T-cell (primary cell): ENCODE measurements around the gene GID8. TPM values are rescaled to one million over a fixed set of nuclear protein-coding genes. Genes with fewer than 3 reads are reported as not detected.

ENCODE experiments used
- ATAC-seq, 4 experiments: fragments of 200-7000 bp in 3 of 4; fragments of 150-1000 bp in 1 of 4; cut with Tn5 transposase; replicated peaks in 1 of 4; 1 replicate in 3 of 4; 2 replicates in 1 of 4; pipeline ENCODE4 v1.10.0; 2021; ENCODE audit warnings: moderate library complexity in 3 of 4, mild to moderate bottlenecking in 2 of 4, moderate number of reproducible peaks in 1 of 4
- CTCF ChIA-PET, 2 donors: fragments of 300-600 bp; sonication (Branson Sonifier 250); formaldehyde crosslinking; loops; one replicate each; lab custom pipeline; 2022; ENCODE audit warnings: antibody characterized with exemption in 2 of 2; lab: Charles Lee
- POLR2A ChIA-PET, 2 donors: fragments of 300-600 bp; sonication (Branson Sonifier 250); formaldehyde crosslinking; loops; one replicate each; lab custom pipeline; 2022; ENCODE audit warnings: antibody characterized with exemption in 2 of 2; lab: Charles Lee
- DNase-seq, 35 experiments: peaks; one replicate each; pipeline versions ENCODE4 v3.0.0 to v3.0.0-alpha.2; 2013 to 2023
- H3K27ac ChIP-seq: one replicate; pipeline ENCODE4 v1.5.1; 2013; ENCODE audit warnings: low read length
- H3K27me3 ChIP-seq, 2 experiments: replicated peaks in 1 of 2; 1 replicate in 1 of 2; 2 replicates in 1 of 2; pipeline versions ENCODE4 v1.6.1 to v1.7.0; 2013; ENCODE audit warnings: low read length in 1 of 2, mixed read lengths in 1 of 2; ENCODE audit not compliant: control insufficient read depth in 2 of 2, insufficient read depth in 2 of 2; ENCODE audit errors: extremely low read depth in 1 of 2
- H3K36me3 ChIP-seq, 2 donors: 1 replicate in 1 of 2; 2 replicates in 1 of 2; pipeline versions ENCODE4 v1.6.1 to v1.7.0; 2013; ENCODE audit warnings: low read length in 1 of 2; ENCODE audit not compliant: control insufficient read depth in 2 of 2, insufficient read depth in 1 of 2; ENCODE audit errors: extremely low read depth in 1 of 2
- H3K4me1 ChIP-seq, 2 experiments: 1 replicate in 1 of 2; 2 replicates in 1 of 2; pipeline versions ENCODE4 v1.6.1 to v1.7.0; 2013; ENCODE audit warnings: low read length in 2 of 2, mixed read lengths in 1 of 2; ENCODE audit not compliant: insufficient read depth in 2 of 2, control insufficient read depth in 1 of 2; ENCODE audit errors: extremely low read depth in 1 of 2
- H3K4me3 ChIP-seq, 2 donors: 1 replicate in 1 of 2; 2 replicates in 1 of 2; pipeline versions ENCODE4 v1.5.1 to v1.7.0; 2013; ENCODE audit warnings: mild to moderate bottlenecking in 2 of 2, low read length in 1 of 2, moderate library complexity in 1 of 2; ENCODE audit not compliant: control insufficient read depth in 1 of 2; ENCODE audit errors: extremely low read depth in 1 of 2
- H3K9me3 ChIP-seq: 2 replicates; pipeline ENCODE4 v1.7.0; 2013
- H3K27ac Mint-ChIP-seq, 2 donors: one replicate each; pipeline ENCODE4 v1.8.0; 2020 to 2021; ENCODE audit warnings: mild to moderate bottlenecking in 2 of 2, mixed read lengths in 2 of 2
- H3K27me3 Mint-ChIP-seq, 2 donors: one replicate each; pipeline ENCODE4 v1.8.0; 2021 to 2022; ENCODE audit warnings: mixed read lengths in 2 of 2
- H3K36me3 Mint-ChIP-seq: one replicate; pipeline ENCODE4 v1.8.0; 2021; ENCODE audit warnings: mixed read lengths
- H3K4me1 Mint-ChIP-seq, 3 donors: one replicate each; pipeline ENCODE4 v1.8.0; 2020 to 2022; ENCODE audit warnings: mixed read lengths in 3 of 3, mild to moderate bottlenecking in 1 of 3
- H3K4me3 Mint-ChIP-seq, 3 donors: one replicate each; pipeline ENCODE4 v1.8.0; 2020 to 2022; ENCODE audit warnings: mild to moderate bottlenecking in 3 of 3, mixed read lengths in 3 of 3, moderate library complexity in 3 of 3
- H3K9me3 Mint-ChIP-seq, 3 donors: one replicate each; pipeline ENCODE4 v1.8.0; 2020 to 2022; ENCODE audit warnings: mixed read lengths in 3 of 3
- WGBS: methylation state at CpG from one replicate; pipeline ENCODE4 v1.1.5; 2013; ENCODE audit warnings: missing lambda C conversion rate; ENCODE audit not compliant: insufficient coverage; 5-methylcytosine and 5-hydroxymethylcytosine counted together
- total RNA-seq, 35 experiments: library from RNA in 6 of 35; stranded (reverse) in 6 of 35; fragments of 120-200 nt in 1 of 35; gene quantifications; one replicate each; pipeline versions ENCODE4 v1.2.1 to v1.2.4 and lab custom pipeline; 2013 to 2026

Gene GID8
- total RNA-seq, 5 donors from 2014 or later (not counting 1 experiment from before 2014, with no cell fraction given): 33.1 to 43.4 (median 41.2) TPM

GRCh38 chr20:62906647-62907375 lies 31.1 kb upstream of the GID8 start:
- peaks cover 24 to 32% (median 27%) of the 10 kb centered on the region in 3 donors for H3K4me1 Mint-ChIP-seq
- WGBS: 88% methylated on average over 24 of the region's 31 CpGs
- H3K9me3 ChIP-seq: no peaks in the 10 kb centered on the region

GRCh38 chr20:62907384-62908317 lies 30.3 kb upstream of the GID8 start:
- peaks cover 0 to 11% of the 10 kb centered on the region in 2 experiments for H3K4me1 ChIP-seq
- H3K27ac ChIP-seq: no peak overlapping the region
- no peaks in the 10 kb centered on the region for H3K27me3 ChIP-seq
- Mint-ChIP-seq H3K27ac (peak overlapping the region in 1 of 2 donors; percentile 16), H3K4me3 (no peak overlapping the region), H3K36me3 (peaks cover 68% of the 10 kb centered on the region), H3K9me3 (no peaks in the 10 kb centered on the region), H3K27me3 (no peaks in the 10 kb centered on the region), H3K4me1 (peaks cover 27 to 36% (median 31%) of the 10 kb centered on the region in 3 donors)
- ChIA-PET CTCF (interaction anchor here (0.6 to 1.9 kb wide), 12 partner anchors 8 to 101 kb away, joined by 3 to 11 read pairs (median 4); no protein-coding TSS in a partner anchor), POLR2A (interaction anchor here in 1 of 2 donors (0.6 kb wide), 1 partner anchor 32 kb away, joined by 3 read pairs; no protein-coding TSS in a partner anchor)
- no peaks in the 10 kb centered on the region for H3K9me3 ChIP-seq
- DNase-seq (peak in 19 of 35 experiments; percentile 16 to 64 (median 40)), ATAC-seq (peak; percentile 47 to 81 (median 64))
- WGBS: 53% methylated on average over 9 of the region's 16 CpGs
- H3K36me3 ChIP-seq: peaks cover 23 to 97% of the 10 kb centered on the region in 2 donors
- H3K4me3 ChIP-seq: no peak overlapping the region

More at GRCh38 chr20:62906647-62907375, 31.1 kb upstream of the GID8 start:
- peaks cover 23 to 96% of the 10 kb centered on the region in 2 donors for H3K36me3 ChIP-seq
- H3K4me3 ChIP-seq: no peak overlapping the region
- H3K27ac Mint-ChIP-seq: no peak overlapping the region
- no peak overlapping the region for H3K27ac ChIP-seq
- no peak for ATAC-seq
- H3K4me1 ChIP-seq: peaks cover 0 to 10% of the 10 kb centered on the region in 2 experiments
- no peaks in the 10 kb centered on the region for H3K27me3 ChIP-seq
- DNase-seq: no peak
- POLR2A ChIA-PET: no interaction called here
- H3K9me3 Mint-ChIP-seq: no peaks in the 10 kb centered on the region
- CTCF ChIA-PET: interaction anchor here (0.6 to 1.9 kb wide), 8 partner anchors 8 to 102 kb away, joined by 3 to 11 read pairs (median 5); no protein-coding TSS in a partner anchor
- H3K4me3 Mint-ChIP-seq: no peak overlapping the region
- no peaks in the 10 kb centered on the region for H3K27me3 Mint-ChIP-seq
- H3K36me3 Mint-ChIP-seq: peaks cover 70% of the 10 kb centered on the region

- no peaks in the 10 kb centered on the region for H3K9me3 ChIP-seq
- peaks cover 23 to 96% of the 10 kb centered on the region in 2 donors for H3K36me3 ChIP-seq
- ChIA-PET CTCF (no interaction called here), POLR2A (interaction anchor here in 1 of 2 donors (0.5 to 0.6 kb wide), 2 partner anchors 27 to 1047 kb away, joined by 3 to 6 read pairs; no protein-coding TSS in a partner anchor)
- peaks cover 5 to 24% of the 10 kb centered on the region in 2 experiments for H3K4me1 ChIP-seq
- no peak overlapping the region for H3K27ac ChIP-seq
- H3K4me1 Mint-ChIP-seq: peaks cover 40 to 43% (median 42%) of the 10 kb centered on the region in 3 donors
- H3K4me3 ChIP-seq: no peak overlapping the region
- no peak for DNase-seq
- H3K27ac Mint-ChIP-seq: no peak overlapping the region
- WGBS: 80% methylated on average over 11 of the region's 18 CpGs
- no peaks in the 10 kb centered on the region for H3K27me3 ChIP-seq
- no peaks in the 10 kb centered on the region for H3K27me3 Mint-ChIP-seq
- no peak overlapping the region for H3K4me3 Mint-ChIP-seq
- ATAC-seq: no peak
- peaks cover 68% of the 10 kb centered on the region for H3K36me3 Mint-ChIP-seq
- H3K9me3 Mint-ChIP-seq: no peaks in the 10 kb centered on the region
Observed at GRCh38 chr20:62908971-62909791, 28.8 kb upstream of the GID8 start.

- CTCF ChIA-PET: no interaction called here
- no peak overlapping the region for H3K4me3 ChIP-seq
- H3K9me3 ChIP-seq: no peaks in the 10 kb centered on the region
- Mint-ChIP-seq H3K4me1 (peaks cover 50 to 52% (median 51%) of the 10 kb centered on the region in 3 donors), H3K27ac (no peak overlapping the region), H3K9me3 (no peaks in the 10 kb centered on the region), H3K36me3 (peaks cover 63% of the 10 kb centered on the region), H3K4me3 (no peak overlapping the region), H3K27me3 (no peaks in the 10 kb centered on the region)
- H3K36me3 ChIP-seq: peaks cover 23 to 90% of the 10 kb centered on the region in 2 donors
- POLR2A ChIA-PET: no interaction called here
- DNase-seq (no peak), ATAC-seq (no peak)
- H3K4me1 ChIP-seq: peaks cover 14 to 35% of the 10 kb centered on the region in 2 experiments
- H3K27me3 ChIP-seq: no peaks in the 10 kb centered on the region
- H3K27ac ChIP-seq: no peak overlapping the region
- 94% methylated on average over 3 of the region's 11 CpGs for WGBS
Observed at GRCh38 chr20:62910217-62910766, 27.7 kb upstream of the GID8 start.

- H3K36me3 Mint-ChIP-seq: peaks cover 56% of the 10 kb centered on the region
- 95% methylated on average over 45 of the region's 45 CpGs for WGBS
- peaks cover 57 to 59% (median 57%) of the 10 kb centered on the region in 3 donors for H3K4me1 Mint-ChIP-seq
- POLR2A ChIA-PET: no interaction called here
- no peak overlapping the region for H3K27ac Mint-ChIP-seq
- DNase-seq: no peak
- no peak for ATAC-seq
- Histone ChIP-seq H3K27me3 (no peaks in the 10 kb centered on the region), H3K4me1 (peaks cover 18 to 39% of the 10 kb centered on the region in 2 experiments), H3K9me3 (no peaks in the 10 kb centered on the region), H3K27ac (no peak overlapping the region), H3K36me3 (peaks cover 23 to 83% of the 10 kb centered on the region in 2 donors), H3K4me3 (no peak overlapping the region)
- no peak overlapping the region for H3K4me3 Mint-ChIP-seq
- no peaks in the 10 kb centered on the region for H3K9me3 Mint-ChIP-seq
- H3K27me3 Mint-ChIP-seq: no peaks in the 10 kb centered on the region
- CTCF ChIA-PET: no interaction called here
Observed at GRCh38 chr20:62910777-62911497, 27.0 kb upstream of the GID8 start.
